Activated B cell treated with CpG ODN at 0.5 μM for 24 hours (primary cell): ENCODE results near the gene TADA1. TPM values are rescaled to one million over a fixed set of nuclear protein-coding genes. Genes with fewer than 3 reads are reported as not detected.

Source experiments
- ATAC-seq: fragments of 200-7000 bp; cut with Tn5 transposase; one replicate; pipeline ENCODE4 v1.10.0; 2021; ENCODE audit warnings: low read depth, mild to moderate bottlenecking, moderate library complexity
- CTCF ChIA-PET: fragments of 350-600 bp; sonication (Branson Sonifier 250); formaldehyde crosslinking; loops from one replicate; lab custom pipeline; 2021; ENCODE audit warnings: antibody characterized with exemption; lab: Charles Lee
- POLR2A ChIA-PET: fragments of 350-600 bp; sonication (Branson Sonifier 250); formaldehyde crosslinking; loops from one replicate; lab custom pipeline; 2021; ENCODE audit warnings: antibody characterized with exemption; lab: Charles Lee
- DNase-seq: peaks from one replicate; pipeline ENCODE4 v3.0.0; 2022
- H3K27ac Mint-ChIP-seq: one replicate; pipeline ENCODE4 v1.8.0; 2020; ENCODE audit warnings: mixed read lengths
- H3K27me3 Mint-ChIP-seq: one replicate; pipeline ENCODE4 v1.8.0; 2021; ENCODE audit warnings: mixed read lengths
- H3K36me3 Mint-ChIP-seq: one replicate; pipeline ENCODE4 v1.8.0; 2021; ENCODE audit warnings: low read depth, mixed read lengths
- H3K4me1 Mint-ChIP-seq: one replicate; pipeline ENCODE4 v1.8.0; 2021; ENCODE audit warnings: mixed read lengths
- H3K4me3 Mint-ChIP-seq: one replicate; pipeline ENCODE4 v1.8.0; 2020; ENCODE audit warnings: mild to moderate bottlenecking, mixed read lengths
- H3K9me3 Mint-ChIP-seq: one replicate; pipeline ENCODE4 v1.8.0; 2020; ENCODE audit warnings: mixed read lengths
- intact Hi-C: fragments of 100-400 bp; cut with micrococcal nuclease; formaldehyde crosslinking; loops from one replicate; pipeline ENCODE4 v1.15.1; 2024
- total RNA-seq: library from RNA; stranded (reverse); gene quantifications from 2 replicates; pipeline ENCODE4 v1.2.3, GENCODE V29; 2022
- TF ChIP-seq, protein P1 (sequence below): fragments of 200-600 bp; IDR thresholded peaks from one replicate; pipeline ENCODE4 v1.8.0; 2022; ENCODE audit warnings: antibody characterized with exemption, mild to moderate bottlenecking

TADA1 gene
- total RNA-seq = 13.6 and 15.3 TPM in 2 replicates

GRCh38 chr1:166875734-166876539, at the start of gene TADA1:
TADA1 (minus strand) TSS chr1:166876264; CDS start chr1:166876233, 31 bp downstream.
- peaks cover 30% of the 10 kb centered on the region for H3K4me1 Mint-ChIP-seq
- ChIA-PET CTCF (interaction anchor here (1.9 to 2.8 kb wide), 2 partner anchors 34 to 184 kb away, joined by 12 to 19 read pairs; no protein-coding TSS in a partner anchor), POLR2A (interaction anchor here (0.6 to 1.8 kb wide), 12 partner anchors 9 to 1107 kb away, joined by 3 to 31 read pairs (median 4); partner anchors contain the start of genes POGK and TMCO1)
- H3K27ac Mint-ChIP-seq = peak within 1 kb of the TSS; percentile 98
- no peaks in the 10 kb centered on the region for H3K9me3 Mint-ChIP-seq
- intact Hi-C loops = loop anchor here (1.0 to 5.0 kb wide), 4 partner anchors 37 to 1060 kb away; partner anchors contain the start of genes DCAF6, MPZL1, POGK and POU2F1
- DNase-seq = peak; percentile 94
- TF ChIP-seq, protein P1, sequence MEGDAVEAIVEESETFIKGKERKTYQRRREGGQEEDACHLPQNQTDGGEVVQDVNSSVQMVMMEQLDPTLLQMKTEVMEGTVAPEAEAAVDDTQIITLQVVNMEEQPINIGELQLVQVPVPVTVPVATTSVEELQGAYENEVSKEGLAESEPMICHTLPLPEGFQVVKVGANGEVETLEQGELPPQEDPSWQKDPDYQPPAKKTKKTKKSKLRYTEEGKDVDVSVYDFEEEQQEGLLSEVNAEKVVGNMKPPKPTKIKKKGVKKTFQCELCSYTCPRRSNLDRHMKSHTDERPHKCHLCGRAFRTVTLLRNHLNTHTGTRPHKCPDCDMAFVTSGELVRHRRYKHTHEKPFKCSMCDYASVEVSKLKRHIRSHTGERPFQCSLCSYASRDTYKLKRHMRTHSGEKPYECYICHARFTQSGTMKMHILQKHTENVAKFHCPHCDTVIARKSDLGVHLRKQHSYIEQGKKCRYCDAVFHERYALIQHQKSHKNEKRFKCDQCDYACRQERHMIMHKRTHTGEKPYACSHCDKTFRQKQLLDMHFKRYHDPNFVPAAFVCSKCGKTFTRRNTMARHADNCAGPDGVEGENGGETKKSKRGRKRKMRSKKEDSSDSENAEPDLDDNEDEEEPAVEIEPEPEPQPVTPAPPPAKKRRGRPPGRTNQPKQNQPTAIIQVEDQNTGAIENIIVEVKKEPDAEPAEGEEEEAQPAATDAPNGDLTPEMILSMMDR = no peak
- H3K27me3 Mint-ChIP-seq = no peaks in the 10 kb centered on the region
- peak within 1 kb of the TSS; percentile 96 for H3K4me3 Mint-ChIP-seq
- ATAC-seq = peak; percentile 93
- H3K36me3 Mint-ChIP-seq = peaks cover 11% of the 10 kb centered on the region

DNA sequence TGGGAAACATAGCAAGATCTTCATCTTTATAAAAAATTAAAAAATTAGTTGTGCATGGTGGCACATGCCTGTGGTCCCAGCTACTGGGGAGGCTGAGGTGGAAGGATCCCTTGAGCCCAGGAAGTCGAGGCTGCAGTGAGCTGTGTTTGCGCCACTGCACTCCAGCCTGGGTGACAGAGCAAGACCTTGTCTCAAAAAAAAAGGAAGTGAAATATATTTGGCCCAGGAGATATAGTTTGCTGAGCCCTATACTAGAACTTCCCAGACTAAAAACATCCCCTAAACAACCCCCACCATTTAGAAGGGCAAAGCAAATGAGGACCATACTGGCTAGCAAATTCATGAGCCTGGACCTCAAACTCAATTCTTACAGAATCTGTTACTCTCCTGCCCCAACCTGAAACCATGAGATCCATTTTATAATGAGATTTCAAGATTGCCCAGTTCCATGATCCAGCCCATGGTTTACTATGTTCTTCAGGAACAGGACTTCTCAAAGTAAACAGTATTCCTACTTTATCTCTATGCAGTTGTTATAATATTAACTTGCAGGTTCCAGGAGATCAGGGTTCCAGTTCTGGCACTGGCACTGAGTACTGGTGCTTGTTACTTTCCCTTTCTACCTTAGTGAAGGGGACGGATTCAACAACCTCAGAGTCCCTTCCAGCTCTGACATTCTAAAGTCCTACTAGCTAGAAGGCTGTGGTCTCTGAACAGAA, 48.9 kb upstream of the TADA1 start:
- Mint-ChIP-seq H3K27me3 (peaks cover 14% of the 10 kb centered on the region), H3K27ac (peak overlapping the region; percentile 82), H3K4me3 (peak overlapping the region; percentile 46), H3K9me3 (peaks cover 3% of the 10 kb centered on the region), H3K4me1 (peaks cover 41% of the 10 kb centered on the region), H3K36me3 (no peaks in the 10 kb centered on the region)
- intact Hi-C loops = loop anchor here (1.0 to 5.0 kb wide), 4 partner anchors 8 to 297 kb away; partner anchors contain the start of genes ILDR2 and POU2F1
- ATAC-seq (peak; percentile 95), DNase-seq (peak; percentile 22)
- TF ChIP-seq, protein P1 = no peak
- ChIA-PET POLR2A (interaction anchor here (0.6 to 1.2 kb wide), 5 partner anchors 14 to 296 kb away, joined by 3 to 5 read pairs (median 4); partner anchors contain the start of genes POGK and POU2F1), CTCF (interaction anchor here (3.9 to 5.2 kb wide), 2 partner anchors 14 to 133 kb away, joined by 28 to 30 read pairs; no protein-coding TSS in a partner anchor)

- no peak overlapping the region for H3K27ac Mint-ChIP-seq
- peaks cover 26% of the 10 kb centered on the region for H3K27me3 Mint-ChIP-seq
- CTCF ChIA-PET = no interaction called here
- H3K36me3 Mint-ChIP-seq = no peaks in the 10 kb centered on the region
- peak overlapping the region; percentile 82 for H3K4me3 Mint-ChIP-seq
- ATAC-seq (peak; percentile 23), DNase-seq (peak; percentile 37)
- H3K4me1 Mint-ChIP-seq = peaks cover 34% of the 10 kb centered on the region
- POLR2A ChIA-PET = interaction anchor here (1.8 kb wide), 1 partner anchor 10 kb away, joined by 4 read pairs; no protein-coding TSS in a partner anchor
- no peaks in the 10 kb centered on the region for H3K9me3 Mint-ChIP-seq
- TF ChIP-seq, protein P1 = no peak
- intact Hi-C loops = no loop called here
Measured at GRCh38 chr1:166920561-166921475, 44.8 kb upstream of the TADA1 start.

GRCh38 chr1:166918956-166919316, 42.9 kb upstream of the TADA1 start:
- ChIA-PET POLR2A (interaction anchor here (1.8 kb wide), 1 partner anchor 9 kb away, joined by 4 read pairs; no protein-coding TSS in a partner anchor), CTCF (interaction anchor here (1.3 to 1.9 kb wide), 3 partner anchors 9 to 141 kb away, joined by 7 read pairs; no protein-coding TSS in a partner anchor)
- H3K27ac Mint-ChIP-seq = no peak overlapping the region
- H3K27me3 Mint-ChIP-seq = peaks cover 26% of the 10 kb centered on the region
- DNase-seq (no peak), ATAC-seq (no peak)
- TF ChIP-seq, protein P1 = no peak
- H3K4me1 Mint-ChIP-seq = peaks cover 19% of the 10 kb centered on the region
- intact Hi-C loops = no loop called here
- no peaks in the 10 kb centered on the region for H3K36me3 Mint-ChIP-seq
- no peak overlapping the region for H3K4me3 Mint-ChIP-seq
- no peaks in the 10 kb centered on the region for H3K9me3 Mint-ChIP-seq
